ENCODE measurements around the gene KRTAP5-5. TPM values are rescaled to one million over a fixed set of nuclear protein-coding genes. Genes with fewer than 3 reads are reported as not detected.
A peak's percentile ranks its signal among the peaks of the same experiment; 100 is the strongest.
"Not testable (repeated sequence)": the region's sequence is repeated elsewhere in the genome, so short reads cannot be mapped to it uniquely, and the experiment has no call there.

Gene KRTAP5-5
- total and polyA plus RNA-seq, 2 of the 8 experiments (the other 6 are each of a cell fraction or from before 2014, with no cell fraction given), result 0.09 TPM; not detected in 1

DNA sequence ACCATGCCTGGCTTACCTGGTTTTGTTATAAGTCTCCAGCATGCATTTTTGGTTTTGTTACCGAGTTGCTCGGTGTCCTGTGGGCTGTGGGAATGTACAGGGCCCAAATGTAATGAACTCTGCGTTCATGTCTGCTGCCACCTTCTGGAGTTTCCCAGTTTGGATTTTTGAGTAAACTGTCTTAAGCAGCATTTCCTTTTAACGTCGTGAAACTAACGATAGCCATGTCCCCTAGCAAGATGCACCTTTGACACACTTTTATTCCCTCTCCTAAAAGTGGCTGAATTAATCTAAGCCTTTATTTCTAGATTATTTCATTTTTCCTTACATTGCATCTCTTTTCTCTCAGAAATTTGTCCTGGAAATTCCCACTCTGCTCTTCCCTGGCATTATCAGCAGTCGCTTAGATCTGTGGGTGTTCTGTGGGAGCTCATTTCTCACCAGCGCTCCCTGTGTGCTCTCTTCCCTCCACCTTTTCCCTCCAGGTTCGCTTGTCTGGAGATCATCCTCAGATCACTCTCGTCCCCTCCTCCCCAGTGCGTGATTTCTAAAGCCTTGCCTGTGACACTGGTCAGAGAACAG is 33.5 kb upstream of the KRTAP5-5 start:
- 54% methylated on average over 11 of the region's 11 CpGs; no CpG with 5 or more reads in 1 of the 2 experiments for WGBS, 2 experiments (ENCODE audit: extremely low coverage in 1 of 2, insufficient coverage in 1 of 2, insufficient read length in 1 of 2, insufficient replicate concordance in 2 of 2, low coverage in 1 of 2, low lambda C conversion rate in 2 of 2, missing lambda C conversion rate in 1 of 2)
- peak overlapping the region; percentile 37 to 59 for H3K4me2 ChIP-seq (ENCODE audit: insufficient read depth in 1 of 2, low read depth in 2 of 2, low read length in 2 of 2)

More for the DNA sequence above, 33.5 kb upstream of the KRTAP5-5 start:
- not testable (repeated sequence) for H3K23ac ChIP-seq (ENCODE audit: insufficient read length); H3K4ac ChIP-seq (replicated peaks; ENCODE audit: insufficient read length, low read depth, low read length); H2AK5ac ChIP-seq (ENCODE audit: low read depth, low read length); H4K20me1 ChIP-seq (replicated peaks in 1 of 2; ENCODE audit: control insufficient read depth in 1 of 2, insufficient read depth in 2 of 2, low read length in 2 of 2); H3K36me3 ChIP-seq (ENCODE audit: control insufficient read depth in 2 of 4, insufficient read depth in 4 of 4, low read length in 3 of 4); H3K27ac ChIP-seq (ENCODE audit: low read depth, low read length); H3K27me3 ChIP-seq (replicated peaks in 1 of 4; ENCODE audit: control insufficient read depth in 3 of 4, extremely low read depth in 1 of 4, insufficient read depth in 3 of 4, low read length in 3 of 4); H3K79me1 ChIP-seq (ENCODE audit: low read depth, low read length); H2BK120ac ChIP-seq (replicated peaks; ENCODE audit: low read depth, low read length); H3K79me2 ChIP-seq (ENCODE audit: control insufficient read depth in 1 of 2, insufficient read depth in 2 of 2, low read length in 2 of 2); H3K23me2 ChIP-seq (ENCODE audit: low read depth, low read length); H2BK20ac ChIP-seq (ENCODE audit: low read length); H4K91ac ChIP-seq (replicated peaks; ENCODE audit: insufficient read length, low read length); H3K9me3 ChIP-seq (ENCODE audit: insufficient read depth in 2 of 2, low read depth in 1 of 2, low read length in 1 of 2); H3K56ac ChIP-seq (replicated peaks; ENCODE audit: insufficient read length, low read depth, low read length); DNase-seq (ENCODE audit: low read depth in 1 of 2, low spot score in 2 of 2); H3K14ac ChIP-seq (ENCODE audit: insufficient read length); H3K9ac ChIP-seq (replicated peaks in 1 of 4; ENCODE audit: extremely low read depth in 1 of 4, low read depth in 3 of 4, low read length in 3 of 4)
- Histone ChIP-seq H3K4me3 (ENCODE audit: extremely low read depth in 1 of 4, insufficient read depth in 2 of 4, low read depth in 3 of 4, low read length in 4 of 4) (0 out of 8 replicates have a peak overlapping the region, but pooled peaks of 1 of the 4 experiments have one; percentile 10), H2BK12ac (ENCODE audit: low read depth, low read length) (peak overlapping the region; percentile 96; the same call in 1 of the 2 replicates), H2BK15ac (ENCODE audit: low read length) (peak overlapping the region; percentile 40; the same call in 1 of the 2 replicates), H4K5ac (ENCODE audit: insufficient read length, low read depth, low read length) (peak overlapping the region; percentile 47), H4K8ac (ENCODE audit: extremely low read depth, insufficient read depth, low read length) (peak overlapping the region; percentile 41; the same call in 1 of the 2 replicates), H3K4me1 (replicated peaks in 1 of 4; ENCODE audit: control insufficient read depth in 3 of 4, insufficient read depth in 4 of 4, low read length in 3 of 4) (peaks cover 2 to 13% (median 5%) of the 10 kb centered on the region in 4 experiments), H2BK5ac (ENCODE audit: low read depth, low read length) (peak overlapping the region; percentile 44; the same call in 1 of the 2 replicates), H2AFZ (ENCODE audit: low read length) (peak overlapping the region; percentile 93), H3K18ac (ENCODE audit: extremely low read depth, low read length) (peak overlapping the region; percentile 71; the same call in 1 of the 2 replicates)
- POLR2A ChIA-PET (ENCODE audit: partially characterized antibody), result interaction anchor here (0.9 to 1.4 kb wide), 4 partner anchors 22 to 56 kb away, joined by 3 to 6 read pairs (median 4); no protein-coding TSS in a partner anchor
- peak; percentile 39 for FAIRE-seq
- TF ChIP-seq, protein P1, sequence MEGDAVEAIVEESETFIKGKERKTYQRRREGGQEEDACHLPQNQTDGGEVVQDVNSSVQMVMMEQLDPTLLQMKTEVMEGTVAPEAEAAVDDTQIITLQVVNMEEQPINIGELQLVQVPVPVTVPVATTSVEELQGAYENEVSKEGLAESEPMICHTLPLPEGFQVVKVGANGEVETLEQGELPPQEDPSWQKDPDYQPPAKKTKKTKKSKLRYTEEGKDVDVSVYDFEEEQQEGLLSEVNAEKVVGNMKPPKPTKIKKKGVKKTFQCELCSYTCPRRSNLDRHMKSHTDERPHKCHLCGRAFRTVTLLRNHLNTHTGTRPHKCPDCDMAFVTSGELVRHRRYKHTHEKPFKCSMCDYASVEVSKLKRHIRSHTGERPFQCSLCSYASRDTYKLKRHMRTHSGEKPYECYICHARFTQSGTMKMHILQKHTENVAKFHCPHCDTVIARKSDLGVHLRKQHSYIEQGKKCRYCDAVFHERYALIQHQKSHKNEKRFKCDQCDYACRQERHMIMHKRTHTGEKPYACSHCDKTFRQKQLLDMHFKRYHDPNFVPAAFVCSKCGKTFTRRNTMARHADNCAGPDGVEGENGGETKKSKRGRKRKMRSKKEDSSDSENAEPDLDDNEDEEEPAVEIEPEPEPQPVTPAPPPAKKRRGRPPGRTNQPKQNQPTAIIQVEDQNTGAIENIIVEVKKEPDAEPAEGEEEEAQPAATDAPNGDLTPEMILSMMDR (IDR thresholded peaks at IDR 0.05; ENCODE audit: control extremely low read depth in 1 of 3, insufficient read depth in 1 of 3, low read depth in 1 of 3, low read length in 3 of 3), result 0 out of 4 replicates have a peak, but pooled peaks of 1 of the 3 experiments have one; percentile 14
- CTCF ChIA-PET (ENCODE audit: partially characterized antibody), result interaction anchor here (0.9 to 7.7 kb wide), 27 partner anchors 9 to 1641 kb away, joined by 3 to 95 read pairs (median 5); partner anchors contain the start of gene KRTAP5-5
